Mucosa of rectum (tissue), 2 donors: ENCODE data around the gene KRTAP10-2.
"Not testable (repeated sequence)": the region's sequence is repeated elsewhere in the genome, so short reads cannot be mapped to it uniquely, and the experiment has no call there.

Experiments
- H3K27ac ChIP-seq, 2 donors: one replicate each; pipeline ENCODE4 v1.7.0; 2013; ENCODE audit warnings: inconsistent platforms in 2 of 2, low read depth in 2 of 2, low read length in 2 of 2
- H3K27me3 ChIP-seq, 2 donors: one replicate each; pipeline ENCODE4 v1.7.0; 2013; ENCODE audit warnings: low read length in 2 of 2; ENCODE audit not compliant: control insufficient read depth in 2 of 2, insufficient read depth in 2 of 2
- H3K36me3 ChIP-seq, 2 donors: one replicate each; pipeline ENCODE4 v1.7.0; 2013; ENCODE audit warnings: low read length in 2 of 2; ENCODE audit not compliant: control insufficient read depth in 2 of 2, insufficient read depth in 2 of 2
- H3K4me1 ChIP-seq, 2 donors: one replicate each; pipeline ENCODE4 v1.7.0; 2013; ENCODE audit warnings: low read length in 2 of 2, mild to moderate bottlenecking in 1 of 2; ENCODE audit not compliant: control insufficient read depth in 2 of 2, insufficient read depth in 2 of 2
- H3K4me3 ChIP-seq, 2 donors: one replicate each; pipeline ENCODE4 v1.7.0; 2013; ENCODE audit warnings: low read length in 2 of 2
- H3K9ac ChIP-seq, 2 donors: one replicate each; pipeline ENCODE4 v1.7.0; 2013; ENCODE audit warnings: low read length in 2 of 2, low read depth in 1 of 2, mild to moderate bottlenecking in 1 of 2
- H3K9me3 ChIP-seq, 2 donors: one replicate each; pipeline ENCODE4 v1.7.0; 2013; ENCODE audit warnings: low read length in 2 of 2; ENCODE audit not compliant: control insufficient read depth in 2 of 2
- donor health status: healthy.
- donor health status: Normal muscosa, but diverticular disease.

Gene KRTAP10-2

DNA sequence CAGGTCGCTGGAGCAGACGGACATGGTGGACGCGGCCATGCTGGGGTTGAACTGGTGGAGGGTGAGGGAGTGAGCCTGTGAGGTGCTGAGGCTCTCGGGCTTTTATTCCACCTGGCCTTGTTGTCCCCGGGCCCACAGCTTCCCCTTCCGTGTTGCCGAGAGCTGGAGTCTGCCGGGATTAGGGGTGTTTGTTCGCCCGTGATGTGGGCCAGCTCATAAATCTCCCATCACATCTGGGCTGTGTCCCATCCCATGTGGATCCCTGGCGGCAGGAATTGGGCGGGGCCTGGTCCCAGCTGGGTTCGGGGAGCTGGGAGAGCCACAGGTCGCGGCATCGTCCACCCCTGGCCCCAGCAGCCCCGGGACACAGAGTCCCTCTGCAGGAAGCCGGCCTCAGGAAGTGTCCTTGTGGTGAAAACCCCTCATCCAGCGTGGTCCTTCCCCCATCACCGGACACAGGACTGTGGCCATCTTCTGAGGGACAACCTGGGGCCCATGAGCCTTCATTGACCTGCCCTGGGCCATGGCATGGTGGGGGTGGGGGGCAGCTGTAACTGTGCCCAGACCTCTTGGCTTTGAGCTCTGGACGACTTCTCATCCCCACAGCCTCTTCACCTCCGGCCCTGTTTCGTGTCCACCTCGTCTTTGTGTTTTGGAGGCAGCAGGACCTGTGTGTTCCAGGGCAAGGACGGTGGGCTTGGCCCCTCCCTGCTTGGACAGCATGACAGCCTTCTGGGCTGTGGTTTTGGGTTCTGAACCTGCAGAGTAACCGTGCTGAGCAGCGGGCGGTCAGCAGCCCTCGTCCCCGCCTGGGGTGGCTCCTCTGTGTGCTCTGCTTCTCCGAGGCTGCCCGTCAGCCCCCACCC is 41.4 kb upstream of the KRTAP10-2 start, which contains the start of gene KRTAP10-6:
TSS of gene KRTAP10-6 (minus strand) at position 60 of the 866 bp plus-strand sequence. CDS start at position 39, 21 bp downstream.
- H3K27me3 ChIP-seq, result peaks cover 0 to 22% of the 10 kb centered on the region in 2 donors
- H3K9ac ChIP-seq, result no peak within 1 kb of the TSS
- H3K4me3 ChIP-seq, result no peak within 1 kb of the TSS
- H3K4me1 ChIP-seq, result no peaks in the 10 kb centered on the region
- no peaks in the 10 kb centered on the region for H3K9me3 ChIP-seq
- H3K36me3 ChIP-seq, result no peaks in the 10 kb centered on the region
- H3K27ac ChIP-seq, result no peak within 1 kb of the TSS

DNA sequence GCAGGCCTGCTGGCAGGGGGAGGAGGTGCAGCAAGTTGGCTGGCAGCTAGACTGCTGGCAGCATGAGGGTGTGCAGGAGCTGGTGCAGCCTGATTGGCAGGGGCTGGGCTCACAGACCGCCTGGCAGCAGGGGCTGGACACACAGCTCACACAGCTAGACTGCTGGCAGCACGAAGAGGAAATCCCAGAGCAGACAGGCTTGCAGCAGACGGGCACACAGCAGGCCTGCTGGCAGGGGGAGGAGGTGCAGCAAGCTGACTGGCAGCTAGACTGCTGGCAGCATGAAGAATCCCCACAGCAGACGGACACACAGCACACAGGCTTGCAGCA is 40.5 kb upstream of the KRTAP10-2 start:
- H3K27me3 ChIP-seq, result peaks cover 0 to 22% of the 10 kb centered on the region in 2 donors
- not testable (repeated sequence) for H3K9me3 ChIP-seq, H3K9ac ChIP-seq, H3K4me1 ChIP-seq, H3K27ac ChIP-seq, H3K36me3 ChIP-seq, H3K4me3 ChIP-seq

DNA sequence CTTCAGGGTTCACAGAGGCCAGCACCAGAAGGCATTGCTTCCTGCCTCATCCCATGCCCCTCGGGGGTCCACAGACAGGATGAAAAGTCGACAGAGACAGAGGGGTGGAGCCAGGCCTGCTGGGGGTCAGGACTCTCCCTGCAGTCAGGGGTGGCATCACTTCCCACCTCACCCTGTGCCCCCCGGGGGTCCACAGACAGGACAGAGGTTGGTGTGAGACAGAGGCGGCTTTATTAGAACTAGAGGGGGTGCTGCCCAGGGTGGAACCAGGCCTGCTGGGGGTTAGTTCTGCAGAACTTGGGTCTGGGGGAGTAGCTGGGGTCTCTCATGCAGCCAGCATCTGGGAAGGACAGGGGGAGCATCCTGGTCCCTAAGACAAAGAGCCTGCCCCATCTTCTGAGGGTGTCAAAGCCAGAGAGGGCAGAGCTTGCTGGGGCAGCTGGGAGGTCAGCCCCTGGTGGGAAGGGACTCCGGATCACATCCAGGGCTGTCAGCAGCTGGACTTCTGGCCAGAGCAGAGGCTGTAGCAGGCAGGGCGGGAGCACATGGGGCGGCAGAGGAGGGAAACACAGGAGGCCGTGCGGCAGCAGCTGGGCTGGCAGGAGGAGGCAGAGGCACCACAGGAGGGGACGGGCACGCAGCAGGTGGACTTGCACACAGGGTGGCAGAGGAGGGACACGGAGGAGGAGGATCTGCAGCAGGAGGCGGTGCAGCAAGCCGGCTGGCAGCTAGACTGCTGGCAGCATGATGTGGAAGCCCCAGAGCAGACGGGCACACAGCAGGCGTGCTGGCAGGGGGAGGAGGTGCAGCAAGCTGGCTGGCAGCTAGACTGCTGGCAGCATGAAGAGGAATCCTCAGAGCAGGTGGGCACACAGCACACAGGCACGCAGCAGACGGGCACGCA is 39.8 kb upstream of the KRTAP10-2 start:
- H3K9me3 ChIP-seq, H3K27ac ChIP-seq, H3K4me3 ChIP-seq, H3K36me3 ChIP-seq, H3K4me1 ChIP-seq, H3K9ac ChIP-seq: not testable (repeated sequence)
- peaks cover 0 to 19% of the 10 kb centered on the region in 2 donors for H3K27me3 ChIP-seq

DNA sequence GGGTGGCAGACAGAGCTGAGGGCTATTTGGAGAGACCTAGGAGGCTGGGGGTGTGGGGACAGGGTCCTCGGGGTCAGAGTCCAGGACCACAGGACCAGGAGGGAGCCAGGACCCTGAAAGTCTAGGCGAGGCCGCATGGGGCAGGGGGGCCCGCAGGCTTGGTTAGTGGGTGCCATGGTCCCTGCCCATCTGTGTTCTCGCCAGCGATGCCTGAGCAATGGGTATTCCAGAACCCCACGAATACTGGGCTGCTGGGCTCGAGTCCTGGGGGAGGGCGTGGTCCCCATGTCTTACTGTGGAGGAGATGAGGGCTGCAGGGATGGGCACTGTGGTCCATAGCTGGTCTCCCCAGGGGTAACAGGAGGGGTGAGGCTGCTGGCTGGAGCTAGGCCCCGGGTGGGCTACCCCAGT is 39.0 kb upstream of the KRTAP10-2 start:
- Histone ChIP-seq H3K9ac (no peak overlapping the region), H3K36me3 (no peaks in the 10 kb centered on the region)

DNA sequence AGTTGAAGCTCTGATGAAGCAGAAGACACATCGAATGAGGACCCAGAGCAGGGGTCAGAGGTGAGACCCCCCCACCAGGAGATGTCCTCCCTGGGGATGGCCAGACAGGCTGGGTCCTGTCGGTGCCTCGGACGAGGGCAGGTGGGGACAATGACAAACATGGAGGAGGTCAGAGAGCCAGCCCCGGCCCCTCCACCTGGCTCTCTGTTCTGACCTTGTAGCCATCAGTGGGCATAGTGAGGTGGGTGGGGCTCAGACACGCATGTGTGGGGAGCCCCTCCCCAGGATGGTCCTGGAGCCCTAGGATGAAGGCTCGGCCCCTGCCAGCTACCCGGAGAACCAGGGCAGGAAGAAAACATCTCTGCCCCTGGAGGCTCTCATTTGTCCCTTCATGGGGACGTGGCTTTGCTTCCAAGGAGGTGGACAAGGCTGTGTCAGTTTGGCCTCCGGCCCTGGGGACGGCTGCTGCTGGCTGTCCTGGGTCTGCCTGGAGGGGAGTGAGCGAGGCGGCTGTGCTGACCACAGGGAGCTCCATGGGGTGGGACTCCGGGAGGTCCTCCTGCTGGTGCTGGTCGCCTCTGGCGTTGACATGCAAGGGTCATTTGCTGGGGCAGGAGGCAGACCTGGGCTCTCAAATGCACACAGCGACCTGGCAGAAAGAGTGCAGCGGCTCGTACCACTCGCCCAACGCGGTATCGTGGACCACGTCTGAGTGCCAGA is 38.4 kb upstream of the KRTAP10-2 start:
- Histone ChIP-seq H3K9ac (no peak overlapping the region), H3K4me3 (no peak overlapping the region), H3K9me3 (no peaks in the 10 kb centered on the region), H3K36me3 (no peaks in the 10 kb centered on the region), H3K27me3 (peaks cover 2 to 21% of the 10 kb centered on the region in 2 donors), H3K27ac (no peak overlapping the region), H3K4me1 (no peaks in the 10 kb centered on the region)

More for the DNA sequence above, 39.0 kb upstream of the KRTAP10-2 start:
- H3K27me3 ChIP-seq, result peaks cover 2 to 18% of the 10 kb centered on the region in 2 donors
- no peaks in the 10 kb centered on the region for H3K4me1 ChIP-seq
- H3K4me3 ChIP-seq, result no peak overlapping the region
- H3K9me3 ChIP-seq, result no peaks in the 10 kb centered on the region
- no peak overlapping the region for H3K27ac ChIP-seq

DNA sequence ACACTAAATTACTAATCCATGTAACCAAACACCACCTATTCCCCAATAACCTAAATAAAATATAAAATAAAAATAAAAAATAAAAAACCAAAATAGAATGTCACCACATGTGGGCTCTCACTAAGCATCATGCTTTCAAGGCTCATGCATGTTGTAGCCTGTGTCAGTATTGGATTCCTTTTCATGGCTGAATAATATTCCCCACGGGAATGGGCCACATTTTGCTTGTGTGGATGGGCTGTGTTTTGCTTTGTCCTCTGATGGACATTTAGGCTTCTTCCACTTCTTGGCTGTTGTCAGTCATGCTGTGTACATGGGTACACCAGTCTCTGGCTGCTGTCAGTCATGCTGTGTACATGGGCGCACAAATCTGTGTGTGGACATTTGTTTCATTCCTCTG is 37.8 kb upstream of the KRTAP10-2 start:
- Histone ChIP-seq H3K4me1 (no peaks in the 10 kb centered on the region), H3K27me3 (peaks cover 2 to 21% of the 10 kb centered on the region in 2 donors), H3K9me3 (no peaks in the 10 kb centered on the region), H3K4me3 (no peak overlapping the region), H3K9ac (no peak overlapping the region), H3K27ac (no peak overlapping the region), H3K36me3 (no peaks in the 10 kb centered on the region)

DNA sequence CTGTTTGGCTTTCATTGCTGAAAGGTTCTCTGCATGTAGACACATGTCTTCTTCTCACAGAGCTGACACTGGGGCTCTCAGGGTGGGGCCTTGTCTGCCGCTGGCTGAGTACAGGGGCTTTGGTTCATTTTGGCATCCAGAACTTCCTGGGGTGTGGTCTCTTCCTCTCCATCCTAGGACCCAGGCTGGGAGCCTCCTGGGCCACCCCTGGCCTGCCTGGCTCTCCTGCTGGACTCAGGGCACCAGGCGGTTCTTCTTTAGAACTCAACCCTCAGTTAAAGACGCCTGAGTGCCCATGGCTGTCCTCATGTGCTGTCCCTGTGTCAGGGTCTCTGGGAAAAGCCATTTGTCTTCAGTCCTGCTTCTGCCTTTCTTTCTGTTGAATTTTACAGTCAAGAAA is 34.6 kb upstream of the KRTAP10-2 start:
- H3K4me1 ChIP-seq, result no peaks in the 10 kb centered on the region
- H3K27me3 ChIP-seq, result peaks cover 2 to 5% of the 10 kb centered on the region in 2 donors
- no peaks in the 10 kb centered on the region for H3K36me3 ChIP-seq
- no peak overlapping the region for H3K4me3 ChIP-seq
- no peak overlapping the region for H3K27ac ChIP-seq
- no peak overlapping the region for H3K9ac ChIP-seq
- peaks cover 0 to 2% of the 10 kb centered on the region in 2 donors for H3K9me3 ChIP-seq

DNA sequence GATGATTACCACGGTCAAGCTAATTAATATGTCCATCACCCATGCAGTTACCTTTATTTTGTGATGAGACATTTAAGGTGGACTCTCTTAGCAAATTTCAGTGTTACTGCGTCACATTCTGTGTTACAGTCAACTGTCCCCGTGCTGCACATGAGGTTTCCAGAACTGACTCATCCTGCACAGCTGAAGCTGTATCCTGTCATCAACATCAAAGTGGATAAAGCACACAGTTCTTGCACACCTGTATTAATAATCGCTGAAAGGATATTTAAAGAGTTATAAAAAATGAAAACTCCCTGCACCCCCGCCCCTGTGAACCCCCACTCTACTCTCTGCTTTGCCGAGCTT is 32.5 kb upstream of the KRTAP10-2 start:
- peaks cover 0 to 6% of the 10 kb centered on the region in 2 donors for H3K4me1 ChIP-seq
- H3K9me3 ChIP-seq, result peaks cover 0 to 2% of the 10 kb centered on the region in 2 donors
- no peak overlapping the region for H3K4me3 ChIP-seq
- H3K27me3 ChIP-seq, result peaks cover 2 to 5% of the 10 kb centered on the region in 2 donors
- H3K27ac ChIP-seq, result no peak overlapping the region
- no peak overlapping the region for H3K9ac ChIP-seq
- H3K36me3 ChIP-seq, result no peaks in the 10 kb centered on the region

DNA sequence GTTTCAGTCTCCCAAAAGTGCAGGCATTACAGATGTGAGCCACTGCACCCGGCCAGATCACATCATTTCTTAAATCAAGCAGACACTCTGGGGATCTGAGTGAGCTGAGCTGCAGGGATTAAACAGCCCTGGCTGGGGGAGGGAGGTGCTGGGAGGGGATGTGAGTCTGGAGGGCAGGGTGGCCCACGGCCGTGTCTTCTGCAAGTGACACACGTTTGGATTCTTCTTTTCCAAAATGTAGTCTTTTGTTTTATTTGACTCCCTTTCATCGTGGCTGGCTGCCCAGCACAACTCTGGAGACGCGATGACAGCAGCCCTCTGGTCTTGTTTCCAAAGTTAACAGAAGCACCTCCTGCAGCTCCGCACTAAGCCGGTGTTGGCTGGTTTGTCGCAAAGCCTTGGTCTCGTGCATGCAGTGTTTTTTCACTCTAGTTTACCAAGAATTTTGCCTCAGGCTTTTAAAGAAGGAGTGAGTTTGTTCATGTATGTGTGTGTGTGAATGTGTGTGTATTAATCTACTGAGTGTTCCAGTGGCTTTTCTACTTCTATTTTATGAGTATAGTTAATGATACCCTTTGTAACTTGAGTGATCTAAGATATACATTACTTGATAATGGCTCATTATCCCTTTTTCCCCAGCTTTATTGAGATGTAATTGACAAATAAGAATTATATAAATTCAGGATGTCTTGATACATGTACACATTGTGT is 31.9 kb upstream of the KRTAP10-2 start:
- H3K4me3 ChIP-seq, result no peak overlapping the region
- no peaks in the 10 kb centered on the region for H3K36me3 ChIP-seq
- H3K27ac ChIP-seq, result no peak overlapping the region
- H3K9me3 ChIP-seq, result peaks cover 0 to 2% of the 10 kb centered on the region in 2 donors
- peaks cover 2 to 5% of the 10 kb centered on the region in 2 donors for H3K27me3 ChIP-seq
- peaks cover 0 to 6% of the 10 kb centered on the region in 2 donors for H3K4me1 ChIP-seq
- H3K9ac ChIP-seq, result no peak overlapping the region
